DMS79 (cell line): Measurements from ENCODE around the gene PLOD2.

Experiments
- DNase-seq: peaks from one replicate; lab custom pipeline; 2025; lab: John Stamatoyannopoulos, UW

The PLOD2 gene

GRCh38 chr3:146160964-146161662 lies at the start of gene PLOD2:
Gene PLOD2 (minus strand): TSS chr3:146161184. CDS start chr3:146160989, 195 bp downstream.
- peak; percentile 36 for DNase-seq

DNA sequence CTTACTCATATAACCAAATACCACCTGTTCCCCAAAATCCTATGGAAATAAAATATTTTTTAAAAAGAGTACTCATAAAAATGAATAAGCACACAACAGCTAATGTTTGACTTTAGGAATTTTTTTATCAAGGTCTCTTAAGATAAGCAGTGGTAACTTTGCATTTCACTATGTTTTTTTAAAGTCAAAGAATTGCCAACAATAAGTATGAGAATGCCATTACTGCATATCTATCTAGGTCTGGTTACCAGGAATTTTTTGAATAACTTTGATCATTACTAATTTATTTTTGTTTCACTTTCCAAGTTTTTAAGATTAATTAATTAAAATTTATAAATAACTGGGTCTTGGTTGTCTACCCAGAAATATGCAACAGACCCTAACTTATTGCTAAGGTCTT lies 48.4 kb upstream of the PLOD2 start:
- no peak for DNase-seq

DNA sequence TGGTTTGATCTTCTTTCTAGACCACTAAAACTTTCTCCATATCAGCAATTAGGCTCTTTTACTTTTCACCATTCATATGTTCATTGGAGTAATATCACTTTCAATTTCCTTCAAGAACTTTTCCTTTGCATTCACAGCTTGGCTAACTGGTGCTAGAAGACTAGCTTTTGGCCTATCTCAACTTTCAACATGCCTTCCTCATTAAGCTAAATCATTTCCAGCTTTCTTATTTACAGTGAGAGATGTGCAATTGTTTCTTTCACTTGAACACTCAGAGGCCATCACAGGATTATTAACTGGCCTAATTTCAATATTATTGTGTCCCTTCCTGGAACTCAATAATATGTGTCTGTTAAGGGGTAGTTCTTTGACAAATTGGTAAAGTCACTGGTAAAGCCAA lies 42.8 kb upstream of the PLOD2 start:
- DNase-seq: no peak

DNA sequence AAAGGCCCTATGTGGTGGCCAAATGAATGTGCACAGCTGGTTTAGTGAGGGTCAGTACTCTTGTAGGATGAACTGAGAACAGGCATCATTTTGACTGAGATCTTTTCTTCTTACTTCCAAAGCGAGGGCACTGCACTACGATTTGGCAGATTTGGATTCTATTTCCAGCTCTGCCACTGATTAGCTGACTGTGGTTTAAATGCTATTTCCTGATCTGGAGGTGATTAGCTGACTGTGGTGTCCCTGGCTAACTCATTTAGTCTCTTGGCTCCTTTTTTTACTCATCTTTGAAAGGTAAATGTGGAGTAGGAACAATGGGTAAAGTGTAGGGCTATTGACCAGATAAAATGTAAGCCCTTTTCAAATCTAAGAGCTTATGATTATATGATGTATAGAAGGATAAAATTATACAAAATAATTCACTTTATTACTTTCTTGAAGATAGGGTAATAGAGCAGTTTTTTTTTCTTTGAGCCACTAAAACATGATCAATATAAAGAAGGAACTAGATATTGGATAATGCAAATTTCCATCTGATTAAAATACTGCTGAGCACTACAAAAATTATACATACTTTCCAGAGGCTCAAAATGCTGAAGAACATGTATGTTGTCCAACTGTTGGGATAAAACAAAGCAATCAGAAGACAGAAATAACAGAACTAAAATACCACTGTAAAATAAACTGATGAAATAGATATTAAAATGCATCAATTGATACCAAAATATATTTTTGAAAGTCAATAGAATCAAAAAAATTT lies 39.7 kb upstream of the PLOD2 start:
- DNase-seq: no peak

DNA sequence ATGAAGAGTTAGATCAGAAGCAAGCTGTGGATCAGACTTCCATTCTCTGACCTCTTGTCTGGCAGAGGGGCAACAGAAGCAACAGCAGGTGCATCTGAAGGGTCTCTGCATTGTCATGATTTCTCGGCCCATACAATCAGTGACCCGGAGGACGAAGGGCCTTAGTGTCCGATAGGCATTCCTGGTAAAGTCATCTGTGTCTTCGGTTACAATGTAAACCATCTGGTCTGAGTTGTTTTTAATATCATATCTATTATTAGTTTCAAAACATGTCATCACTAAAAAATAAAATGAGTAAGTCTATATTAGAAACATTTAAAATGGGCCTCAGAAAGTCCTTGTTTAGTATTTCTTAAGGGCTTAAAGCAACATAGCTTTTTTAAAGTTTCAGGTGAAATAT lies 38.8 kb upstream of the PLOD2 start:
- no peak for DNase-seq

- no peak for DNase-seq
These were observed 35.8 kb upstream of the PLOD2 start for GRCh38 chr3:146196789-146197188.

DNA sequence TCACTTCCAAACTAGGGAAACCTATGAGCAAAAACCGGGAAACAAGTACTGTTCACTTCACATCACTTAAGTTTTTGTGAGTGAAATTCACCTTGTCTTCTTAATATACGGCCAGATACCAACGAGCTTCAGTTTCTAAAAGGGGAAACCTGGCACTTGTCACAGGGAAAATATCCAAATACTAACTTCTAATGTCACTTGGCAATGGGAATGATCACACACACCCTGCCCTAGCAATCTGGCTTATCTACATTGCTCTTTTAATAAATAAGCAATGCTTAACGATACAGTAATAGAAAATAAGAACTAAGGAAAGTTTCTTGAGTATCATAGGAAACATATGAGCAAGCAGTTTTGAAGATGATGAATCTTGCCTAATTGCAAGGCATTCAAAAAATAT lies 34.6 kb upstream of the PLOD2 start:
- DNase-seq: no peak

- no peak for DNase-seq
These were observed 34.0 kb upstream of the PLOD2 start for GRCh38 chr3:146195030-146195429.

DNA sequence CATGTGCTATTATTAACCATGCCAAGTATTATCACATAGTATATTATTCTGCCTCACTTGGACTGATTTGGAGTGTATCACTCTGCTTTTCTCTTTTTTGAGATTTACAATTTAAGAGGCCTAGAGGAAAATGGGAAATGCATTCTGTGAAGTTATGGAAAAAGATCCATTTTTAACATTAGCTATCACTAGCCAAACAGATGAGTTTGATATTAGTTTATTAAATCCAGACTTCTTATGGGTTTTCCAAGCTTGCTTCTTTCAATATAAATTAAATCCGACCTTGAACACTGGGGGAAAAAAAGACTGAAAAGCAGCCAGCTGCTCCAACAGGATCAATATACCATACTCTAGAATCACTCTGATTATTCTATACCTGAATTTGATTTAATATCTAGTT lies 30.1 kb upstream of the PLOD2 start:
- DNase-seq: no peak

DNA sequence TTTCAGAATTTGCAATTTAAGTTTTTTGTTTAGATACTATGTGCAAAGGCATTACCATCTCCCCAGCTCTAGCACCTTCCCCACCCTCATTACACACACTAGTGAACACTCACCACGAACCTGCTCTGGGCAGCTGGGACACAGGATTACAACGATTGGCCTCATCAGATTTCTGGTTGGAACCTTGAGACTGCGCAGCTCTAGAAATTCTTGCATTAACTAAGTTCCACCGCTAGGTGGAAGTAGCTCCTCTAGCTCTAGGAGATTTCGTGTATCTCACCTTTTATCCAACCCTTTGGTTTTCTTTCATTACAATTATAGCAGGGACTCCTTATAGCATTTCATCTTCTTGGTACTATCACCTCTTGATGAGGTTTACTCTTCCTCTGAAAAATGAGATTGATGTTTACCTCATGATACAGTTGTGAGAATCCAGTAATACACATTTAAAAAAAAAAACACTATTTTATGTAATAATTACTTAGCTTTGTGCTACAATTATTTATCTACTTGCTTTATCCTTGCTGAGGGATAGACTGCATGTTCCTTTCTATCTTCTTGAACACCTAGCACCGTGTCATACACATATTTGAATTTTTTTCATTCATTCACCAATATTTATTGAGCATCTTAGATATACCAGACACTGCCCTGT lies 28.7 kb upstream of the PLOD2 start:
- DNase-seq: no peak

DNA sequence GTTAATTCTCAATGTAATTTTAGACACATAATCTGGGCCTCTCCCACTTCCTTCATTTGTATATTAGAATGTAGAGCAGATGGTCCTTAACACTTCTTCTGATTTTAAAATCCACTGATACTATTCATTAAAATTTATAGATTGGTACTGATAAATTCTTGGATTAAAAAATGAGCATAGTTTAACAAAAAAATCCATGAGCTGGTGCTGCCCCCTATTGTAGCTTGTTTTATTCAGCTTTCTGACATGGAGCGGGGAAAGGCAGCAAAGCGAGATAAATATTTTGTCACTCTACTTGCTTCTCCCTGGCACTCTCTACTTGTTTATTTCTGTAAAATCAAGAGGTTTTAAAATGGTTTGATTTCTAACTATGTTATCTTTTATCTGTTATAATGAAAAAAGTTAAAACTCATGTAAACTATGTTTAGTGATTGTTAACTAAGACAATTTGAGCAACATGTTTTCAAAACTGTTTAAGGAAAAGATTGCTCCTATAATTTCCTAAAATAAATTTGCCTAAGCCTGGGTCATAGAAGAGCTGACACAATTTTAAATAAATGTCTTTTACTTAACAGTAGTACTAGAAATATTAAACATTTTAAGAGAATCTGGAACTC lies 26.5 kb upstream of the PLOD2 start:
- no peak for DNase-seq

DNA sequence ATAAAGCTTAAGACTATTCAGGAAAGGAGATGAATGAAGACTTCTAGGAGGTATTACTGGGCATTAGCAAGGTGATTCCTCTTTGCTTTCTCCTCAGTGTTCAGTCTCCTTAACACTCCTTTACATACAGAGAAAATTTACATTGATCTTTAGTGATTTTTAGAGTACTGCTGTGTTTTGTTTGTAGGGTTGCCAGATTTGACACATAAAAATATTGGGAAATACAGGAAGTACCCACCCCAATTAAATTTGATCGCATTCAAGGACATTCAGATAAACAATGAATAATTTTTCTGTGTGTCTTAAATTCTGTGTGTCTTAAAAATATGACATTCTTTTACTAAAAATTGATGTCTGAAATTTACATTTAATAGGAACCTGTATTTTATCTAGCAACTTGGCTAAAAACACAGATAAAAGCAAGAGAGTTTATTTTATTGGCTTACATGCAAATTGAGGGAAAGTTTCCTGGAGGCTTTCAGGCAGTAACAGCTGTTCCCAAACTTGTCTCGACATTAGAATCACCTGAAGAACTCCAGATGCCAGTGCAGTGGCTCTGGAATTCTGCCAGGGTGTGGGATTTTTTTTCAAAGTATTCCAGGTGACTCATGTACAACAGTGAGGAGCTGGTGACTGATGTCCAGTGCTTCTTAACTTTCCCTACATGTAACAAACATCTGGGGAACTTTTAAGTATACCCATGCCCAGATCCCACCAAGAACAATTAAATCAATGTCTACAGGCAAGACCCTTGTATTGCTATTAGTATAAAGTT lies 23.4 kb upstream of the PLOD2 start:
- DNase-seq: no peak

DNA sequence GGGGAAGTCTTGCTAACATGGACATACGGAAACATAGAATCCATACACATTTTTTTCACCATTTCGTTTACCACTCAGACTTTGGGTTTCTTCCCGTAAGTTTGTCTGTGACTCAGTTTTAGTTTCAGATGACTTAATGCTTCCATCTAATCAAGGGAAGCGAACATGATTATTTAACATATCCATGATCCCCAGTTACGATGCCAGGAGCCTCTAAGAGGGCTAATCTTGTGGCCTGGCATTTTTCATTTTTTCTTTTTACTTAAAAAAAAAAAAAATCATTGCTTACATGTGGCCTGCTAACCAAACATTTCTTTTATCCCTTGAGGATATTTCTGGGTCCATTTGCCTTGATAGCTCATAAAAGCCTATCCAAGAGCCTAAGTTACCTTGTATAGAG lies 20.2 kb upstream of the PLOD2 start:
- no peak for DNase-seq

GRCh38 chr3:146180376-146180775 lies 19.4 kb upstream of the PLOD2 start:
- no peak for DNase-seq

GRCh38 chr3:146178006-146178689 lies 17.2 kb upstream of the PLOD2 start:
- no peak for DNase-seq

DNA sequence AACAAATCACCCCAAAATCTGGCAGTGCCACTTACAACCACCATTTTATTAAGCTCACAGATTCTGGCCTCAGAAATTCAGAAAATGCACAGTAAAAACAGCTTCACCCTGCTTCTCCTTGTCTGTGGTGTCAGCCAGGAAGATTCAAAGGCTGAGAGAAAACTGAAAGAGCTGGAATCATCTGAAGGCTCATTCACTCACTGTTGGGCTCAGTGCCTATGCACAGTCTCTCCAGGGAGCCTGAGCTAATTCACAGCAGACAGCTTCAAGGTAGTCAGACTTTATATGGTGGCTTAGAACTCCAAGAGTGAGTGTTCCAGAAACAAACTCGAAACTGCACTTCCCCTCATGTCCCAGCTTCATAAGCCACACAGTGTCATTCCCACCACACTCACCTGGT lies 16.5 kb upstream of the PLOD2 start:
- DNase-seq: no peak

DNA sequence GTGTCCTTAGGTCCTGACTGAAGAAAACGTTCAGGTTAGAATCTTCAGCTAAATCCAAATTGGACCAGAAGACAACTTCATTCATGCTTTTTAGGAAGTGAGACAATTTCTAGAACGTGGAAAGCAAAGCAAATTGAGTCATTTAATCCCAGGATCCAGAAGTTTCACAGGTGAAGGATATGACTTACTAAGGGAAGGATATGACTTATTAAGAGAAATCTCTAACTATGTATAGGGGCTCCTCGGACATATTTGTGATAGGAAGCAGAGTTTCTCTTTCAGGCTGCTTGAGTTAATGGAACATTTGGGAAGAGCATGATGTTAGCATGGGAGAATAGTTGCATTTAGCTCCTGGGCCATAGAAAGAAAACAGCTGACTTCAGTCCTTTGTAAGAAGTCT lies 16.1 kb upstream of the PLOD2 start:
- DNase-seq: no peak

DNA sequence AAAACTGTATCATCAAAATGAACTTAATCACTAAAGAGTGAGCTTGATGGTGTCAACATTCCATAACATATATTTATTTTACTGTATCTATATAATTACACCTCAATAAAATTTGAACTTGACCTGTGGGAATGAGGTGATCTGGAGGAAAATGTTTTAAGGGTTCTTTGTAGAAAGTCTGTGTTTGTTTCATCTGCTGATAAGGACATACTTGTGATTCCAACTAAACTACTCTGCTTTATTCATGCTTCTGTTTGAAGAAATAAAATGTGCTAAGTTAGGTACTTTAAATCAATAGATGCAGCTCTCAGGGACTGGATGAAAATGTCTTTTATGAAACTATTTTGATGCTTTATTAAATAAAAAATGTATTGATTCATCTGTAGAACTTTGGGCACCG lies 11.6 kb upstream of the PLOD2 start:
- DNase-seq: no peak

DNA sequence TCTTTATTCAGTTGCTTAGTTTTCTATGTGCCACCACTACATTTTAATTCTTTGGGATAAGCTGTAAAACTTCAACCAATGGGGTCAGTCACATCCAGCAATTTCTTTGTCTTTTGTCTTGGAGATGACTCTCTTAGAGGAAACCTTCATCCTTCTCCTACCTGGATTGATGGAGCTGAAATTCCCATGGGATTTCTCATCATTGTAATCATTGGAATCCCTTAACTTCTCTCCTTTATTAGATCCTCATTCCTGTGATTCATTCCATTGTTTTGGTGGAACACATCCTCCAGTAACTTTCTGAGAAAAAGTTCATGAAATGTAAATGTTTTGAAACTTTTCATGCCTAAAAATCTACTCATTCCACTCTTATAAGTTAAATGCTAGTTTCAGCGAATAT lies 9.6 kb upstream of the PLOD2 start:
- no peak for DNase-seq

DNA sequence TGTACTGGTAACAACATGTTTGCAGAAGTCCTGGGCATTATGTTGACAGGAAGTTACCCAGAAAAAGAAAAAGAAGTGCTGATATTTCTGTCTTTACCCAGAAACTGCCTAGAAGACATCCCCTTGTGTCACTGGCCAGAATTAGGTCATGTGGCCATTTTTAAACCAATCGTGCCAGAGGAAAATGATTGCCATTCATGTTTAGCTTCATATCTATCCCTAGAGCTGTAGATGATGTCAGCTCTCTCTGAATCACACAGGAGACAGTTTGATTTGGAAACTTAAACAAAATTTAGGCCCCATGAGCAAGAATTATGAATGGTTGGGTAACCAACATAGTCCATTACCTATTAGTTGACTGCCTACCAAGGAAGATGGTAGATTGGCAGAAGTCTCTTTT lies 8.9 kb upstream of the PLOD2 start:
- DNase-seq: no peak

DNA sequence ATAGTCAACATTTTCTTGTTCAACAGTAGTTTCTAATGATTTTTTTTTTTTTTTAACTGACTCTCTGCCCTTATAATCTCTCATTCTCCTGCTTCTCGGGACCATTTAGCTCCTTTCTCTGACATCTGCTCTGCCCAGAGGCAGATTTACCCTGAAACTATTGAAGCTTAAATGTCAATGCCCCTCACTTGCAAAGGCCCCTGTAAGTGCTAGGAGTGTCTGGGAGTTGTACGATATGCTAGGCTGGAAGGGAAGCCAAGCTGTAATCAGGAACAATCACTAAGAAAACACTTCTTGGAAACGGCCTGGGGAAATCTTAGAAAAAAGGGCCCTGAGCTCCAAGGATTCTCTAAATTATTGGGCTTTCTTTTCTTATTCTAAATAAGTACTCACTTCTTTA lies 5.8 kb upstream of the PLOD2 start:
- no peak for DNase-seq
